Globus pallidus (tissue), 1 donor: Measurements from ENCODE around the gene PIN1.

ENCODE experiments used
- DNase-seq: peaks from one replicate; pipeline ENCODE4 v3.0.0-alpha.2; 2015; ENCODE audit warnings: low spot score

The PIN1 gene

GRCh38 chr19:9891609-9892373, 56.7 kb downstream of the PIN1 start:
- DNase-seq: no peak
